MM.1S (cell line): ENCODE data around the gene PRKCA.

ENCODE experiments used
- DNase-seq: peaks from one replicate; pipeline ENCODE4 v3.0.0-alpha.2; 2015
- H2AFZ ChIP-seq: fragments of 300-600 bp; sonication (generic); 2 replicates; pipeline ENCODE4 v1.6.0; 2016; ENCODE audit warnings: antibody characterized with exemption, low read length
- H3F3A ChIP-seq: fragments of 300-600 bp; sonication (generic); 2 replicates; pipeline ENCODE4 v1.6.1; 2016; ENCODE audit warnings: mild to moderate bottlenecking, antibody characterized with exemption, low read length, moderate library complexity, mixed read lengths; ENCODE audit not compliant: insufficient read depth
- H3K27ac ChIP-seq: fragments of 300-600 bp; sonication (generic); 2 replicates; pipeline ENCODE4 v1.5.1; 2016; ENCODE audit warnings: mild to moderate bottlenecking, low read length
- H3K27me3 ChIP-seq: fragments of 300-600 bp; sonication (generic); replicated peaks from 2 replicates; pipeline ENCODE4 v1.6.0; 2016; ENCODE audit warnings: low read length; ENCODE audit not compliant: insufficient read depth
- H3K36me3 ChIP-seq: fragments of 300-600 bp; sonication (generic); replicated peaks from 2 replicates; pipeline ENCODE4 v1.6.1; 2016; ENCODE audit warnings: mild to moderate bottlenecking, low read length, mixed read lengths; ENCODE audit not compliant: insufficient read depth
- H3K4me1 ChIP-seq: fragments of 300-600 bp; sonication (generic); 2 replicates; pipeline ENCODE4 v1.6.1; 2016; ENCODE audit warnings: low read length, mixed read lengths
- H3K4me2 ChIP-seq: fragments of 300-600 bp; sonication (generic); 2 replicates; pipeline ENCODE4 v1.6.0; 2016; ENCODE audit warnings: low read depth, low read length
- H3K4me3 ChIP-seq: fragments of 300-600 bp; sonication (generic); 2 replicates; pipeline ENCODE4 v1.5.1; 2016; ENCODE audit warnings: low read length, mixed read lengths
- H3K79me2 ChIP-seq: fragments of 300-600 bp; sonication (generic); 2 replicates; pipeline ENCODE4 v1.6.1; 2016; ENCODE audit warnings: mixed run types, low read length, mixed read lengths
- H3K9ac ChIP-seq: fragments of 300-600 bp; sonication (generic); 2 replicates; pipeline ENCODE4 v1.6.1; 2016; ENCODE audit warnings: low read length, mixed read lengths
- H3K9me2 ChIP-seq: fragments of 300-600 bp; sonication (generic); replicated peaks from 2 replicates; pipeline ENCODE4 v1.6.1; 2016; ENCODE audit warnings: mild to moderate bottlenecking, low read length, mixed read lengths; ENCODE audit not compliant: insufficient read depth
- H3K9me3 ChIP-seq: fragments of 300-600 bp; sonication (generic); replicated peaks from 2 replicates; pipeline ENCODE4 v1.6.1; 2016; ENCODE audit warnings: mild to moderate bottlenecking, low read length, mixed read lengths; ENCODE audit not compliant: insufficient read depth
- H4K20me1 ChIP-seq: fragments of 300-600 bp; sonication (generic); 2 replicates; pipeline ENCODE4 v1.6.1; 2016; ENCODE audit warnings: mild to moderate bottlenecking, low read length, moderate library complexity, mixed read lengths; ENCODE audit not compliant: insufficient read depth
- EZH2 ChIP-seq: fragments of 300-600 bp; sonication (generic); optimal IDR thresholded peaks from 2 replicates; pipeline ENCODE3; 2017; ENCODE audit warnings: low read depth, mild to moderate bottlenecking, antibody characterized with exemption, low read length, mixed read lengths
- EZH2phosphoT487 ChIP-seq: fragments of 300-600 bp; sonication (generic); IDR thresholded peaks from 2 replicates; pipeline ENCODE4 v1.6.1; 2018; ENCODE audit warnings: antibody characterized with exemption, low read length
- TF ChIP-seq, protein P1 (sequence below): fragments of 300-600 bp; sonication (generic); IDR thresholded peaks from 2 replicates; pipeline ENCODE4 v1.5.1; 2016; ENCODE audit warnings: antibody characterized with exemption, low read length, mixed read lengths

Gene PRKCA

GRCh38 chr17:66283296-66283934 is 19.0 kb upstream of the PRKCA start:
- no peak for DNase-seq
- no peaks in the 10 kb centered on the region for H3K36me3 ChIP-seq
- no peak overlapping the region for H2AFZ ChIP-seq
- no peak overlapping the region for H3K4me2 ChIP-seq
- H3K9me3 ChIP-seq, result no peaks in the 10 kb centered on the region
- H3F3A ChIP-seq, result no peaks in the 10 kb centered on the region
- H3K79me2 ChIP-seq, result no peaks in the 10 kb centered on the region
- H3K9me2 ChIP-seq, result no peaks in the 10 kb centered on the region
- H4K20me1 ChIP-seq, result no peaks in the 10 kb centered on the region
- no peak overlapping the region for H3K27ac ChIP-seq
- H3K9ac ChIP-seq, result no peak overlapping the region
- no peaks in the 10 kb centered on the region for H3K27me3 ChIP-seq
- no peaks in the 10 kb centered on the region for H3K4me1 ChIP-seq
- H3K4me3 ChIP-seq, result no peak overlapping the region
- TF ChIP-seq EZH2phosphoT487, result no peak
- TF ChIP-seq, protein P1, sequence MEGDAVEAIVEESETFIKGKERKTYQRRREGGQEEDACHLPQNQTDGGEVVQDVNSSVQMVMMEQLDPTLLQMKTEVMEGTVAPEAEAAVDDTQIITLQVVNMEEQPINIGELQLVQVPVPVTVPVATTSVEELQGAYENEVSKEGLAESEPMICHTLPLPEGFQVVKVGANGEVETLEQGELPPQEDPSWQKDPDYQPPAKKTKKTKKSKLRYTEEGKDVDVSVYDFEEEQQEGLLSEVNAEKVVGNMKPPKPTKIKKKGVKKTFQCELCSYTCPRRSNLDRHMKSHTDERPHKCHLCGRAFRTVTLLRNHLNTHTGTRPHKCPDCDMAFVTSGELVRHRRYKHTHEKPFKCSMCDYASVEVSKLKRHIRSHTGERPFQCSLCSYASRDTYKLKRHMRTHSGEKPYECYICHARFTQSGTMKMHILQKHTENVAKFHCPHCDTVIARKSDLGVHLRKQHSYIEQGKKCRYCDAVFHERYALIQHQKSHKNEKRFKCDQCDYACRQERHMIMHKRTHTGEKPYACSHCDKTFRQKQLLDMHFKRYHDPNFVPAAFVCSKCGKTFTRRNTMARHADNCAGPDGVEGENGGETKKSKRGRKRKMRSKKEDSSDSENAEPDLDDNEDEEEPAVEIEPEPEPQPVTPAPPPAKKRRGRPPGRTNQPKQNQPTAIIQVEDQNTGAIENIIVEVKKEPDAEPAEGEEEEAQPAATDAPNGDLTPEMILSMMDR, result no peak
- no peak for TF ChIP-seq EZH2

- Histone ChIP-seq H3K27ac (no peak overlapping the region), H2AFZ (no peak overlapping the region), H3K79me2 (no peaks in the 10 kb centered on the region), H3K27me3 (no peaks in the 10 kb centered on the region), H3K36me3 (no peaks in the 10 kb centered on the region), H3K4me1 (no peaks in the 10 kb centered on the region), H3K4me2 (no peak overlapping the region), H3K9me2 (no peaks in the 10 kb centered on the region), H3K9me3 (no peaks in the 10 kb centered on the region), H4K20me1 (no peaks in the 10 kb centered on the region), H3K9ac (no peak overlapping the region), H3F3A (no peaks in the 10 kb centered on the region), H3K4me3 (no peak overlapping the region)
- TF ChIP-seq, protein P1, result no peak
- TF ChIP-seq EZH2phosphoT487 (no peak), EZH2 (no peak)
- DNase-seq, result no peak
These were observed 18.4 kb upstream of the PRKCA start for GRCh38 chr17:66283971-66284370.

DNA sequence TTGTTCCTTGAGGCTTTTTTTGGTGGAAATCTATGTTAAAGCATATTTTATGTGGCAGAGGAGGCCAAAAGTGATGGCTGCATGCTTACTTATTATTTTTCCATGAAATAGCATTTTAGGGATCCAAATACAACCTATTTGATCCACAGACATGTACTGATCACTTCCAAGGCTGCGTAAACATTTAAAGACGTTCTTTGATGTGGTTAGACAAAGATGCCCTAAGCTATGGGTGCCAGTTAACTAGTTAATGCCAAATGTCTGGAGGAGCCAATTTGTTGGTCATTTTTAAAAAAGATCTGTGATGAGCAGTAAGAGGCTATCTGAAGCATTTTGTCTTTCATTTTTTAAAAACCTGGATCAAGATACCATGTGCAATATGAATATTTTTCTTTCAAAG is 17.3 kb upstream of the PRKCA start:
- H3K4me2 ChIP-seq, result no peak overlapping the region
- H2AFZ ChIP-seq, result no peak overlapping the region
- H3K4me3 ChIP-seq, result no peak overlapping the region

More for the DNA sequence above, 17.3 kb upstream of the PRKCA start:
- Histone ChIP-seq H3K79me2 (no peaks in the 10 kb centered on the region), H3F3A (no peaks in the 10 kb centered on the region), H3K9me3 (no peaks in the 10 kb centered on the region), H3K4me1 (no peaks in the 10 kb centered on the region), H3K27ac (no peak overlapping the region), H3K9me2 (no peaks in the 10 kb centered on the region), H3K36me3 (no peaks in the 10 kb centered on the region), H3K9ac (no peak overlapping the region), H3K27me3 (no peaks in the 10 kb centered on the region), H4K20me1 (no peaks in the 10 kb centered on the region)
- TF ChIP-seq EZH2phosphoT487, result no peak
- TF ChIP-seq, protein P1, result no peak
- TF ChIP-seq EZH2, result no peak
- DNase-seq, result no peak
